ENCODE measurements around the gene OR51G1.

Gene OR51G1

DNA sequence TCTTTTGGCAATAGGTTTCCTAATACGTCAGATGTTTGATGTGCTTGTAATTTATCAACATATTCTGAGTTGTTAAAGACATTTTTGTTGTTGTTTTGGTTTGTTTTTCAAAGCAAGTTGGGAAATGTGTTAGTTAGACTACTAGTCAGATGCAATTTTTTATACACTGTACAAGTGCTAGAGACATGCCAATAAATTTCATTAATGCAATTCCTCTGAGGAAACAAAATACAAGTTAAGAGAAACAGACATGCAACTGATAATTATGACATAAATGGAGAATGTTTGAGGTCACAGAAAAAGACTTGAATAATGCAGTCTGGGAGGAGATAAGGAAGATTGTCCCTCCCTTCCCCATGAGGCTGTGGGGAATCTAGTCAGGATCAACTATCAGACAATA, 36.5 kb downstream of the OR51G1 start:
- WGBS = 0% methylated on average over 1 of the region's 1 CpG
- no peak overlapping the region for H3K9ac ChIP-seq (ENCODE audit: low read length)

DNA sequence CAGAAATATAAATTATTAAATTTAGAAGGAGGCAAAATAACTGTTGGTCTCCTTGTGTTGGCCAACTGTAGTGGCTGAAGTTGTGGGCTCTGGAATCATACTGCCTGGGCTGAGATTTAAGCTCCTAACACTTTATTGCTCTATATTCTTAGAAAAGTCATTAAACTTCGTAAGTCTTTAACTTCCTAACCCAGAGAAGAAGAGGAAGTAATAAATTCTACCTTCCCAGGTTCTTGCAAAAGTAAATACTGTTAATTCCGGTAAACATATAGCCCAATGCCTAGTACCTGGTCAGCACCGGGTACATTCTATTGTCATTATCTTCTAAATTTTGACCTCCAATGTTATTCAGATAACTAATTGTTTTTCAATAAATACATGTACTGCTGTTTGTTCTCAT, 38.0 kb downstream of the OR51G1 start:
- no peaks in the 10 kb centered on the region for H3K79me1 ChIP-seq (replicated peaks; ENCODE audit: low read length, poor library complexity, severe bottlenecking)
- H3K4me3 ChIP-seq (ENCODE audit: insufficient read depth in 1 of 2, low read depth in 1 of 2, low read length in 2 of 2) = no peak overlapping the region
- H4K91ac ChIP-seq (ENCODE audit: low read length) = no peak overlapping the region
- peaks cover 2% of the 10 kb centered on the region for H3K4me1 ChIP-seq (ENCODE audit: control insufficient read depth, insufficient read depth, low read depth, low read length)
- no peak overlapping the region for H3K14ac ChIP-seq (ENCODE audit: low read length in 2 of 2)
- no peaks in the 10 kb centered on the region for H3K9me3 ChIP-seq (ENCODE audit: control insufficient read depth, low read length)
- H2BK5ac ChIP-seq (ENCODE audit: low read depth, low read length, poor library complexity, severe bottlenecking) = no peak overlapping the region
- no peaks in the 10 kb centered on the region for H3K36me3 ChIP-seq (ENCODE audit: control insufficient read depth in 1 of 2, insufficient read depth in 2 of 2, low read depth in 1 of 2, low read length in 2 of 2)
- no peak overlapping the region for H2BK120ac ChIP-seq (ENCODE audit: low read depth, low read length)
- H3K9ac ChIP-seq (ENCODE audit: low read length) = no peak overlapping the region
- no peak overlapping the region for H3K4me2 ChIP-seq (ENCODE audit: low read length, poor library complexity, severe bottlenecking)
- no peak for DNase-seq
- 50% methylated on average over 1 of the region's 3 CpGs for WGBS
- H2AK5ac ChIP-seq (ENCODE audit: low read length, severe bottlenecking) = no peak overlapping the region
- H3K27ac ChIP-seq (ENCODE audit: low read length, poor library complexity, severe bottlenecking) = no peak overlapping the region
- no peak overlapping the region for H2BK15ac ChIP-seq (ENCODE audit: low read depth, poor library complexity, severe bottlenecking)
- H3K4ac ChIP-seq (ENCODE audit: low read depth in 1 of 2, low read length in 2 of 2) = no peak overlapping the region
- H2AFZ ChIP-seq (ENCODE audit: low read depth, low read length) = no peak overlapping the region
- no peak overlapping the region for H2BK12ac ChIP-seq (ENCODE audit: low read length in 2 of 2)
- H3K27me3 ChIP-seq (ENCODE audit: control insufficient read depth in 1 of 2, insufficient read depth in 1 of 2, low read length in 2 of 2) = no peaks in the 10 kb centered on the region
- H3K18ac ChIP-seq (ENCODE audit: low read depth in 1 of 2, low read length in 2 of 2) = no peak overlapping the region
- H4K8ac ChIP-seq (ENCODE audit: low read length) = no peak overlapping the region
- H3K23ac ChIP-seq (ENCODE audit: low read length in 2 of 2) = no peak overlapping the region

More for the DNA sequence above, 36.5 kb downstream of the OR51G1 start:
- no peak overlapping the region for H3K4me2 ChIP-seq (ENCODE audit: low read length, poor library complexity, severe bottlenecking)
- no peak overlapping the region for H2AK5ac ChIP-seq (ENCODE audit: low read length, severe bottlenecking)
- no peak overlapping the region for H2AFZ ChIP-seq (ENCODE audit: low read depth, low read length)
- H3K79me1 ChIP-seq (replicated peaks; ENCODE audit: low read length, poor library complexity, severe bottlenecking) = no peaks in the 10 kb centered on the region
- H3K27ac ChIP-seq (ENCODE audit: low read length, poor library complexity, severe bottlenecking) = no peak overlapping the region
- no peak overlapping the region for H3K18ac ChIP-seq (ENCODE audit: low read depth in 1 of 2, low read length in 2 of 2)
- H4K91ac ChIP-seq (ENCODE audit: low read length) = no peak overlapping the region
- H3K9me3 ChIP-seq (ENCODE audit: control insufficient read depth, low read length) = no peaks in the 10 kb centered on the region
- H3K36me3 ChIP-seq (ENCODE audit: control insufficient read depth in 1 of 2, insufficient read depth in 2 of 2, low read depth in 1 of 2, low read length in 2 of 2) = no peaks in the 10 kb centered on the region
- no peaks in the 10 kb centered on the region for H3K27me3 ChIP-seq (ENCODE audit: control insufficient read depth in 1 of 2, insufficient read depth in 1 of 2, low read length in 2 of 2)
- no peak overlapping the region for H3K23ac ChIP-seq (ENCODE audit: low read length in 2 of 2)
- no peak overlapping the region for H2BK12ac ChIP-seq (ENCODE audit: low read length in 2 of 2)
- H2BK5ac ChIP-seq (ENCODE audit: low read depth, low read length, poor library complexity, severe bottlenecking) = no peak overlapping the region
- H3K4me3 ChIP-seq (ENCODE audit: insufficient read depth in 1 of 2, low read depth in 1 of 2, low read length in 2 of 2) = no peak overlapping the region
- H2BK120ac ChIP-seq (ENCODE audit: low read depth, low read length) = no peak overlapping the region
- no peak overlapping the region for H2BK15ac ChIP-seq (ENCODE audit: low read depth, poor library complexity, severe bottlenecking)
- DNase-seq = no peak
- no peaks in the 10 kb centered on the region for H3K4me1 ChIP-seq (ENCODE audit: control insufficient read depth, insufficient read depth, low read depth, low read length)
- no peak overlapping the region for H3K14ac ChIP-seq (ENCODE audit: low read length in 2 of 2)
- H3K4ac ChIP-seq (ENCODE audit: low read depth in 1 of 2, low read length in 2 of 2) = no peak overlapping the region
- H4K8ac ChIP-seq (ENCODE audit: low read length) = no peak overlapping the region

DNA sequence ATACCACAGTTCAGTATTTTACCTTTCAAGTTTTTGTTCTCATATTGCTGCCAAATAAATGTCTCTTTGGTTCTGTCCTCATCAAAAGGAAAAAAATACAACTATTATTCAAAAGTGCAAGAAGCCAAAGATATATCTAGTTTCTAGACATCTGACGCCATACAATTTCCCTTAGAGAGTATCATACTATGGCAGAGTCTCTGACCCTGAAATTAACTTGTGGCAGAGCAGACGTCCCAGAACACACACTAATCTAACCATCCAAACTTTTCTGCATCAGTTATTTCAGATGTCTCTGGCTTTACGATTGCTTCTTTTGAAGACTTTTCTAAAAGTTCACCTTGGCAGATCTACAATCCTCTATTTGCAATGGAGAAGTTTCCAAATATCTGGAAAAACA, 39.8 kb downstream of the OR51G1 start:
- Histone ChIP-seq H3K9me3 (ENCODE audit: control insufficient read depth, low read length) (no peaks in the 10 kb centered on the region), H2BK12ac (ENCODE audit: low read length in 2 of 2) (no peak overlapping the region), H3K27me3 (ENCODE audit: control insufficient read depth in 1 of 2, insufficient read depth in 1 of 2, low read length in 2 of 2) (no peaks in the 10 kb centered on the region), H2AK5ac (ENCODE audit: low read length, severe bottlenecking) (no peak overlapping the region), H2BK120ac (ENCODE audit: low read depth, low read length) (no peak overlapping the region), H2BK5ac (ENCODE audit: low read depth, low read length, poor library complexity, severe bottlenecking) (no peak overlapping the region), H4K91ac (ENCODE audit: low read length) (no peak overlapping the region), H3K4me1 (ENCODE audit: control insufficient read depth, insufficient read depth, low read depth, low read length) (peaks cover 2% of the 10 kb centered on the region), H3K18ac (ENCODE audit: low read depth in 1 of 2, low read length in 2 of 2) (no peak overlapping the region), H3K36me3 (ENCODE audit: control insufficient read depth in 1 of 2, insufficient read depth in 2 of 2, low read depth in 1 of 2, low read length in 2 of 2) (no peaks in the 10 kb centered on the region), H3K4me3 (ENCODE audit: insufficient read depth in 1 of 2, low read depth in 1 of 2, low read length in 2 of 2) (no peak overlapping the region), H3K27ac (ENCODE audit: low read length, poor library complexity, severe bottlenecking) (no peak overlapping the region), H3K9ac (ENCODE audit: low read length) (no peak overlapping the region), H3K14ac (ENCODE audit: low read length in 2 of 2) (no peak overlapping the region), H3K79me1 (replicated peaks; ENCODE audit: low read length, poor library complexity, severe bottlenecking) (no peaks in the 10 kb centered on the region), H3K4ac (ENCODE audit: low read depth in 1 of 2, low read length in 2 of 2) (no peak overlapping the region), H3K4me2 (ENCODE audit: low read length, poor library complexity, severe bottlenecking) (no peak overlapping the region), H4K8ac (ENCODE audit: low read length) (no peak overlapping the region), H3K23ac (ENCODE audit: low read length in 2 of 2) (no peak overlapping the region), H2AFZ (ENCODE audit: low read depth, low read length) (no peak overlapping the region), H2BK15ac (ENCODE audit: low read depth, poor library complexity, severe bottlenecking) (no peak overlapping the region)
- WGBS = 74% methylated on average over 3 of the region's 3 CpGs
- no peak for DNase-seq

DNA sequence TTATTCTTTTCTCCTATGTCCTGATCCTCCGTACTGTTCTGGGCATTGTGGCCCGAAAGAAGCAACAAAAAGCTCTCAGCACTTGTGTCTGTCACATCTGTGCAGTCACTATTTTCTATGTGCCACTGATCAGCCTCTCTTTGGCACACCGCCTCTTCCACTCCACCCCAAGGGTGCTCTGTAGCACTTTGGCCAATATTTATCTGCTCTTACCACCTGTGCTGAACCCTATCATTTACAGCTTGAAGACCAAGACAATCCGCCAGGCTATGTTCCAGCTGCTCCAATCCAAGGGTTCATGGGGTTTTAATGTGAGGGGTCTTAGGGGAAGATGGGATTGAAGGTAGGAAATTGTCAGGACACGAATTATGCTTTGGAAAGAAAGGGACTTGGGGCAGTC, 41.6 kb downstream of the OR51G1 start:
- no peak for DNase-seq
- 81% methylated on average over 5 of the region's 5 CpGs for WGBS
- H3K9ac ChIP-seq (ENCODE audit: low read length) = no peak overlapping the region
- no peaks in the 10 kb centered on the region for H3K27me3 ChIP-seq (ENCODE audit: control insufficient read depth in 1 of 2, insufficient read depth in 1 of 2, low read length in 2 of 2)
- H2AK5ac ChIP-seq (ENCODE audit: low read length, severe bottlenecking) = no peak overlapping the region
- no peak overlapping the region for H4K91ac ChIP-seq (ENCODE audit: low read length)
- H2BK5ac ChIP-seq (ENCODE audit: low read depth, low read length, poor library complexity, severe bottlenecking) = no peak overlapping the region
- no peaks in the 10 kb centered on the region for H3K36me3 ChIP-seq (ENCODE audit: control insufficient read depth in 1 of 2, insufficient read depth in 2 of 2, low read depth in 1 of 2, low read length in 2 of 2)
- H3K14ac ChIP-seq (ENCODE audit: low read length in 2 of 2) = no peak overlapping the region
- no peak overlapping the region for H3K4me2 ChIP-seq (ENCODE audit: low read length, poor library complexity, severe bottlenecking)
- peaks cover 2% of the 10 kb centered on the region for H3K4me1 ChIP-seq (ENCODE audit: control insufficient read depth, insufficient read depth, low read depth, low read length)
- H2BK15ac ChIP-seq (ENCODE audit: low read depth, poor library complexity, severe bottlenecking) = no peak overlapping the region
- no peaks in the 10 kb centered on the region for H3K79me1 ChIP-seq (replicated peaks; ENCODE audit: low read length, poor library complexity, severe bottlenecking)
- H3K27ac ChIP-seq (ENCODE audit: low read length, poor library complexity, severe bottlenecking) = no peak overlapping the region
- no peak overlapping the region for H3K23ac ChIP-seq (ENCODE audit: low read length in 2 of 2)
- H3K4ac ChIP-seq (ENCODE audit: low read depth in 1 of 2, low read length in 2 of 2) = no peak overlapping the region
- H2AFZ ChIP-seq (ENCODE audit: low read depth, low read length) = no peak overlapping the region
- no peak overlapping the region for H2BK120ac ChIP-seq (ENCODE audit: low read depth, low read length)
- H3K9me3 ChIP-seq (ENCODE audit: control insufficient read depth, low read length) = no peaks in the 10 kb centered on the region
- no peak overlapping the region for H4K8ac ChIP-seq (ENCODE audit: low read length)
- no peak overlapping the region for H3K18ac ChIP-seq (ENCODE audit: low read depth in 1 of 2, low read length in 2 of 2)
- H3K4me3 ChIP-seq (ENCODE audit: insufficient read depth in 1 of 2, low read depth in 1 of 2, low read length in 2 of 2) = no peak overlapping the region
- no peak overlapping the region for H2BK12ac ChIP-seq (ENCODE audit: low read length in 2 of 2)
